SK-N-SH (cell line): ENCODE measurements around the gene FN3K. TPM values are rescaled to one million over a fixed set of nuclear protein-coding genes. Genes with fewer than 3 reads are reported as not detected.

ENCODE experiments used
- CTCF ChIA-PET: fragments of 300-600, 350-600 bp; formaldehyde crosslinking; extraction: SDS; loops from one replicate; lab custom pipeline; 2021; lab: Yijun Ruan, JAX
- POLR2A ChIA-PET: fragments of 350-600 bp; sonication (Branson Sonifier 250); formaldehyde crosslinking; extraction: SDS; loops from one replicate; lab custom pipeline; 2020; ENCODE audit warnings: antibody characterized with exemption, inconsistent platforms; lab: Yijun Ruan, JAX
- DNase-seq: peaks from one replicate; pipeline ENCODE4 v3.0.0; 2012
- H2AFZ ChIP-seq: fragments of 200-600 bp; sonication (generic); 2 replicates; pipeline ENCODE4 v1.8.1; 2016; ENCODE audit warnings: antibody characterized with exemption, mild to moderate bottlenecking, low read depth
- H3F3A ChIP-seq: fragments of 200-600 bp; sonication (generic); replicated peaks from 2 replicates; pipeline ENCODE3; 2016; ENCODE audit warnings: antibody characterized with exemption, mild to moderate bottlenecking; ENCODE audit not compliant: insufficient read depth
- H3K27ac ChIP-seq, 2 experiments: fragments of 200-500 bp in 1 of 2; fragments of 200-600 bp in 1 of 2; sonication (Bioruptor generic) in 1 of 2; sonication (generic), shearing (Covaris generic) in 1 of 2; 2 replicates each; pipeline versions ENCODE4 v1.5.1 to v1.6.1; 2014 to 2016; ENCODE audit warnings: low read depth in 2 of 2, inconsistent platforms in 1 of 2, low read length in 1 of 2, mild to moderate bottlenecking in 1 of 2, mixed read lengths in 1 of 2
- H3K27me3 ChIP-seq: fragments of 200-600 bp; sonication (generic), shearing (Covaris generic); 2 replicates; pipeline ENCODE4 v1.6.1; 2016; ENCODE audit warnings: mixed run types; ENCODE audit not compliant: insufficient read depth
- H3K36me3 ChIP-seq, 2 experiments: fragments of 200-500 bp in 1 of 2; fragments of 200-600 bp in 1 of 2; sonication (Bioruptor generic) in 1 of 2; sonication (generic) in 1 of 2; replicated peaks in 1 of 2; 2 replicates each; pipeline versions ENCODE3 to v1.5.1; 2014 to 2016; ENCODE audit warnings: low read length in 1 of 2, mild to moderate bottlenecking in 1 of 2; ENCODE audit not compliant: insufficient read depth in 2 of 2, control insufficient read depth in 1 of 2
- H3K4me1 ChIP-seq, 2 experiments: fragments of 200-500 bp in 1 of 2; fragments of 200-600 bp in 1 of 2; sonication (Bioruptor generic) in 1 of 2; sonication (generic), shearing (Covaris generic) in 1 of 2; 2 replicates each; pipeline versions ENCODE4 v1.5.1 to v1.6.1; 2014 to 2016; ENCODE audit warnings: low read depth in 1 of 2, low read length in 1 of 2, mixed run types in 1 of 2; ENCODE audit not compliant: insufficient read depth in 2 of 2, control insufficient read depth in 1 of 2
- H3K4me2 ChIP-seq: fragments of 200-600 bp; sonication (generic), shearing (Covaris generic); 2 replicates; pipeline ENCODE4 v1.6.1; 2017; ENCODE audit warnings: mixed run types
- H3K4me3 ChIP-seq, 2 experiments: fragments of 200-500 bp in 1 of 2; fragments of 200-600 bp in 1 of 2; sonication (Bioruptor generic) in 1 of 2; sonication (generic), shearing (Covaris generic) in 1 of 2; 2 replicates each; pipeline versions ENCODE4 v1.5.1 to v1.8.1; 2014 to 2016; ENCODE audit warnings: low read depth in 2 of 2, inconsistent platforms in 1 of 2, low read length in 1 of 2, mild to moderate bottlenecking in 1 of 2, mixed read lengths in 1 of 2, moderate library complexity in 1 of 2
- H3K79me2 ChIP-seq: fragments of 200-600 bp; sonication (generic); 2 replicates; pipeline ENCODE4 v1.8.1; 2017; ENCODE audit warnings: mild to moderate bottlenecking; ENCODE audit not compliant: insufficient read depth
- H3K9ac ChIP-seq: fragments of 200-600 bp; sonication (generic); 2 replicates; pipeline ENCODE4 v1.6.1; 2017; ENCODE audit warnings: mixed run types
- H3K9me2 ChIP-seq: fragments of 200-600 bp; sonication (generic); 2 replicates; pipeline ENCODE4 v1.6.1; 2017; ENCODE audit warnings: mixed run types
- H3K9me3 ChIP-seq: fragments of 200-600 bp; sonication (generic); 2 replicates; pipeline ENCODE4 v1.6.1; 2017; ENCODE audit warnings: mixed run types, mild to moderate bottlenecking, moderate library complexity
- H4K20me1 ChIP-seq: fragments of 200-600 bp; sonication (generic); 2 replicates; pipeline ENCODE4 v1.6.1; 2017; ENCODE audit warnings: mild to moderate bottlenecking, mixed run types; ENCODE audit not compliant: insufficient read depth
- CHD2 ChIP-seq: fragments of 150-350 bp; IDR thresholded peaks from 2 replicates; pipeline ENCODE4 v1.6.1; 2018; ENCODE audit warnings: low read length; ENCODE audit not compliant: partially characterized antibody
- EP300 ChIP-seq, 2 experiments: IDR thresholded peaks; 2 replicates each; pipeline versions ENCODE4 v1.4.0 to v1.6.1; 2012; ENCODE audit warnings: borderline replicate concordance in 1 of 2, low read depth in 1 of 2, low read length in 1 of 2
- EZH2phosphoT487 ChIP-seq: fragments of 200-600 bp; sonication (generic); IDR thresholded peaks from 2 replicates; pipeline ENCODE4 v1.6.1; 2017; ENCODE audit warnings: low read depth, mixed run types, mild to moderate bottlenecking, antibody characterized with exemption, moderate library complexity, borderline replicate concordance
- FOXJ3 ChIP-seq: sonication (generic); formaldehyde crosslinking; IDR thresholded peaks from 2 replicates; pipeline ENCODE4 v1.5.1; 2020; ENCODE audit warnings: mild to moderate bottlenecking, missing genetic modification reagents
- GABPA ChIP-seq: IDR thresholded peaks from 2 replicates; pipeline ENCODE4 v1.4.0; 2012; ENCODE audit warnings: low read depth, mild to moderate bottlenecking
- GATA2 ChIP-seq: sonication (generic); formaldehyde crosslinking; IDR thresholded peaks from 2 replicates; pipeline ENCODE4 v1.5.0; 2020; ENCODE audit warnings: mild to moderate bottlenecking, missing genetic modification reagents
- MEF2A ChIP-seq: IDR thresholded peaks from 2 replicates; pipeline ENCODE4 v1.4.0; 2012; ENCODE audit warnings: low read depth, borderline replicate concordance
- NFIC ChIP-seq: IDR thresholded peaks from 2 replicates; pipeline ENCODE4 v1.4.0; 2012; ENCODE audit warnings: borderline replicate concordance
- POLR2AphosphoS5 ChIP-seq: IDR thresholded peaks from 2 replicates; pipeline ENCODE4 v1.6.1; 2012; ENCODE audit warnings: low read depth, low read length
- RAD21 ChIP-seq: IDR thresholded peaks from 2 replicates; pipeline ENCODE4 v1.6.1; 2012; ENCODE audit warnings: mild to moderate bottlenecking, low read length
- RCOR1 ChIP-seq: fragments of 150-350 bp; IDR thresholded peaks from 2 replicates; pipeline ENCODE4 v1.6.1; 2017; ENCODE audit warnings: antibody characterized with exemption, low read length
- RFX5 ChIP-seq: IDR thresholded peaks from 2 replicates; pipeline ENCODE4 v1.6.1; 2012; ENCODE audit warnings: mild to moderate bottlenecking, improper control_type of control experiment, low read length
- SMC3 ChIP-seq: IDR thresholded peaks from 2 replicates; pipeline ENCODE4 v1.6.1; 2012; ENCODE audit warnings: low read depth, low read length, improper control_type of control experiment
- TAF1 ChIP-seq: IDR thresholded peaks from 2 replicates; pipeline ENCODE4 v1.6.1; 2012; ENCODE audit warnings: low read depth, mild to moderate bottlenecking, low read length, moderate library complexity, borderline replicate concordance
- TCF12 ChIP-seq: IDR thresholded peaks from 2 replicates; pipeline ENCODE4 v1.4.0; 2012
- TEAD4 ChIP-seq: IDR thresholded peaks from 2 replicates; pipeline ENCODE4 v1.4.0; 2012; ENCODE audit warnings: mild to moderate bottlenecking, borderline replicate concordance; ENCODE audit not compliant: insufficient read depth
- YY1 ChIP-seq: IDR thresholded peaks from 2 replicates; pipeline ENCODE4 v1.4.0; 2012; ENCODE audit warnings: low read depth, mild to moderate bottlenecking
- WGBS: methylation state at CpG from one replicate; pipeline ENCODE4 v1.1.6; 2017; ENCODE audit warnings: low lambda C conversion rate; 5-methylcytosine and 5-hydroxymethylcytosine counted together
- polyA plus RNA-seq, 3 experiments: library from polyadenylated mRNA; depleted of rRNA; stranded (reverse); fragments of >200 nt; gene quantifications; 2 replicates each; pipeline ENCODE4 v1.2.3, GENCODE V29; 2012
- TF ChIP-seq, protein P1 (sequence below): fragments of 200-600 bp; sonication (generic); IDR thresholded peaks from 2 replicates; pipeline ENCODE4 v1.6.1; 2017; ENCODE audit warnings: antibody characterized with exemption, mild to moderate bottlenecking, moderate library complexity
- TF ChIP-seq, protein P2 (sequence below): fragments of 150-350 bp; IDR thresholded peaks from 2 replicates; pipeline ENCODE4 v1.6.1; 2017; ENCODE audit warnings: antibody characterized with exemption, low read length, low read depth, borderline replicate concordance
- TF ChIP-seq, protein P3 (sequence below): IDR thresholded peaks from 2 replicates; pipeline ENCODE4 v1.4.0; 2012; ENCODE audit warnings: low read depth, borderline replicate concordance
- TF ChIP-seq, protein P4 (sequence below): fragments of 150-350 bp; IDR thresholded peaks from 2 replicates; pipeline ENCODE4 v1.6.1; 2016; ENCODE audit warnings: mild to moderate bottlenecking, low read depth, low read length

The FN3K gene
- polyA plus RNA-seq, 1 of the 3 experiments (the other 2 are of a cell fraction) = 9.9 TPM

DNA sequence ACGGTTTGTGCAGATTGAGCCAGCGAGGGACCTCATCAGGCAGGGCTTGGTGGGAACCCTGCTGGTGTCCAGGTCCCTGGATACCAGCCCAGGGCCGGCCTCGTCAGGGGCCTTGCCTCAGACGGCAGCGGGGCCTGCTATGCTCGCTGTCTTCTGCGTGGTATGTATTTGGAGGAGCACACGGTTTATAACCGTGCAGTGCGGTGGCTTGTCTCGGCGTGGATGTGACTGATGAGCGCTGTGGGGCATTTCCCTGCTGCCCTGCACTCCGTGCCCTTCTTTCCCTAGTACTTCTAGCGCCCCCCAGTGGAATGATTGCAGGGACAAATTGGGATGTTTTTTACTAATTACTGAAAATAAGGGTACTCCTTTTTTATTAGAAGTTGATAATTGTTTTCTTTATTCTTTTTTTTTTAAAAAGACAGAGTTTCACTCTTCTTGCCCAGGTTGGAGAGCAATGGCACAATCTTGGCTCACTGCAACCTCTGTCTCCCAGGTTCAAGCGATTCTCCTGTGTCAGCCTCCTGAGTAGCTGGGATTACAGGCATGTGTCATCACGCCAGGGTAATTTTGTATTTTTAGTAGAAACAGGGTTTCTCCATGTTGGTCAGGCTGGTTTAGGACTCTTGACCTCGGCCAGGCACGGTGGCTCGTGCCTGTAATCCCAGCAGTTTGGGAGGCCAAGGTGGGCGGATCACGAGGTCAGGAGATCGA lies 31.8 kb downstream of the FN3K start:
- CTCF ChIA-PET = interaction anchor here (0.8 to 5.0 kb wide), 9 partner anchors 8 to 335 kb away, joined by 3 to 33 read pairs (median 4); no protein-coding TSS in a partner anchor
- WGBS = 88% methylated on average over 24 of the region's 24 CpGs
- peaks cover 33 to 51% of the 10 kb centered on the region in 2 experiments for H3K36me3 ChIP-seq

More for the DNA sequence above, 31.8 kb downstream of the FN3K start:
- Histone ChIP-seq H3K9me2 (no peaks in the 10 kb centered on the region), H3F3A (no peaks in the 10 kb centered on the region), H3K4me2 (no peak overlapping the region), H3K9me3 (no peaks in the 10 kb centered on the region), H4K20me1 (peaks cover 3% of the 10 kb centered on the region; the same call in 1 of the 2 replicates), H3K79me2 (peaks cover 22% of the 10 kb centered on the region; the same call in 1 of the 2 replicates), H3K9ac (no peak overlapping the region), H3K4me3 (no peak overlapping the region), H2AFZ (no peak overlapping the region), H3K27ac (no peak overlapping the region), H3K27me3 (no peaks in the 10 kb centered on the region), H3K4me1 (no peaks in the 10 kb centered on the region)
- POLR2A ChIA-PET = no interaction called here
- no peak for TF ChIP-seq EZH2phosphoT487
- no peak for TF ChIP-seq TAF1
- TF ChIP-seq EP300 (IDR thresholded peaks at IDR 0.05; ENCODE audit: borderline replicate concordance in 1 of 2, low read depth in 1 of 2, low read length in 1 of 2) = no peak
- TF ChIP-seq YY1 = no peak
- peak; percentile 33 for TF ChIP-seq SMC3
- peak; percentile 71 for TF ChIP-seq RAD21
- TF ChIP-seq, protein P1, sequence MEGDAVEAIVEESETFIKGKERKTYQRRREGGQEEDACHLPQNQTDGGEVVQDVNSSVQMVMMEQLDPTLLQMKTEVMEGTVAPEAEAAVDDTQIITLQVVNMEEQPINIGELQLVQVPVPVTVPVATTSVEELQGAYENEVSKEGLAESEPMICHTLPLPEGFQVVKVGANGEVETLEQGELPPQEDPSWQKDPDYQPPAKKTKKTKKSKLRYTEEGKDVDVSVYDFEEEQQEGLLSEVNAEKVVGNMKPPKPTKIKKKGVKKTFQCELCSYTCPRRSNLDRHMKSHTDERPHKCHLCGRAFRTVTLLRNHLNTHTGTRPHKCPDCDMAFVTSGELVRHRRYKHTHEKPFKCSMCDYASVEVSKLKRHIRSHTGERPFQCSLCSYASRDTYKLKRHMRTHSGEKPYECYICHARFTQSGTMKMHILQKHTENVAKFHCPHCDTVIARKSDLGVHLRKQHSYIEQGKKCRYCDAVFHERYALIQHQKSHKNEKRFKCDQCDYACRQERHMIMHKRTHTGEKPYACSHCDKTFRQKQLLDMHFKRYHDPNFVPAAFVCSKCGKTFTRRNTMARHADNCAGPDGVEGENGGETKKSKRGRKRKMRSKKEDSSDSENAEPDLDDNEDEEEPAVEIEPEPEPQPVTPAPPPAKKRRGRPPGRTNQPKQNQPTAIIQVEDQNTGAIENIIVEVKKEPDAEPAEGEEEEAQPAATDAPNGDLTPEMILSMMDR = peak; percentile 85
- no peak for TF ChIP-seq GATA2 (CRISPR knock-in tag)
- TF ChIP-seq GABPA = no peak
- no peak for TF ChIP-seq FOXJ3 (CRISPR knock-in tag)
- no peak for TF ChIP-seq CHD2
- no peak for TF ChIP-seq NFIC
- TF ChIP-seq TCF12 = no peak
- TF ChIP-seq RFX5 = no peak
- no peak for TF ChIP-seq TEAD4
- TF ChIP-seq, protein P2, sequence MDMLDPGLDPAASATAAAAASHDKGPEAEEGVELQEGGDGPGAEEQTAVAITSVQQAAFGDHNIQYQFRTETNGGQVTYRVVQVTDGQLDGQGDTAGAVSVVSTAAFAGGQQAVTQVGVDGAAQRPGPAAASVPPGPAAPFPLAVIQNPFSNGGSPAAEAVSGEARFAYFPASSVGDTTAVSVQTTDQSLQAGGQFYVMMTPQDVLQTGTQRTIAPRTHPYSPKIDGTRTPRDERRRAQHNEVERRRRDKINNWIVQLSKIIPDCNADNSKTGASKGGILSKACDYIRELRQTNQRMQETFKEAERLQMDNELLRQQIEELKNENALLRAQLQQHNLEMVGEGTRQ = no peak
- no peak for TF ChIP-seq MEF2A
- TF ChIP-seq POLR2AphosphoS5 = no peak
- TF ChIP-seq, protein P3, sequence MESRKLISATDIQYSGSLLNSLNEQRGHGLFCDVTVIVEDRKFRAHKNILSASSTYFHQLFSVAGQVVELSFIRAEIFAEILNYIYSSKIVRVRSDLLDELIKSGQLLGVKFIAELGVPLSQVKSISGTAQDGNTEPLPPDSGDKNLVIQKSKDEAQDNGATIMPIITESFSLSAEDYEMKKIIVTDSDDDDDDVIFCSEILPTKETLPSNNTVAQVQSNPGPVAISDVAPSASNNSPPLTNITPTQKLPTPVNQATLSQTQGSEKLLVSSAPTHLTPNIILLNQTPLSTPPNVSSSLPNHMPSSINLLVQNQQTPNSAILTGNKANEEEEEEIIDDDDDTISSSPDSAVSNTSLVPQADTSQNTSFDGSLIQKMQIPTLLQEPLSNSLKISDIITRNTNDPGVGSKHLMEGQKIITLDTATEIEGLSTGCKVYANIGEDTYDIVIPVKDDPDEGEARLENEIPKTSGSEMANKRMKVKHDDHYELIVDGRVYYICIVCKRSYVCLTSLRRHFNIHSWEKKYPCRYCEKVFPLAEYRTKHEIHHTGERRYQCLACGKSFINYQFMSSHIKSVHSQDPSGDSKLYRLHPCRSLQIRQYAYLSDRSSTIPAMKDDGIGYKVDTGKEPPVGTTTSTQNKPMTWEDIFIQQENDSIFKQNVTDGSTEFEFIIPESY = no peak
- TF ChIP-seq RCOR1 = no peak
- TF ChIP-seq, protein P4, sequence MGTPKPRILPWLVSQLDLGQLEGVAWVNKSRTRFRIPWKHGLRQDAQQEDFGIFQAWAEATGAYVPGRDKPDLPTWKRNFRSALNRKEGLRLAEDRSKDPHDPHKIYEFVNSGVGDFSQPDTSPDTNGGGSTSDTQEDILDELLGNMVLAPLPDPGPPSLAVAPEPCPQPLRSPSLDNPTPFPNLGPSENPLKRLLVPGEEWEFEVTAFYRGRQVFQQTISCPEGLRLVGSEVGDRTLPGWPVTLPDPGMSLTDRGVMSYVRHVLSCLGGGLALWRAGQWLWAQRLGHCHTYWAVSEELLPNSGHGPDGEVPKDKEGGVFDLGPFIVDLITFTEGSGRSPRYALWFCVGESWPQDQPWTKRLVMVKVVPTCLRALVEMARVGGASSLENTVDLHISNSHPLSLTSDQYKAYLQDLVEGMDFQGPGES = no peak
- peak; percentile 76 for DNase-seq
